ENCODE data around the gene IL22RA1.

The IL22RA1 gene

GRCh38 chr1:24108334-24109165 is 34.4 kb downstream of the IL22RA1 start:
- no peak overlapping the region for H3K4me3 ChIP-seq (ENCODE audit: low read depth, low read length)
- TF ChIP-seq CTCF (IDR thresholded peaks at IDR 0.05; ENCODE audit: low read depth, low read length), result no peak

DNA sequence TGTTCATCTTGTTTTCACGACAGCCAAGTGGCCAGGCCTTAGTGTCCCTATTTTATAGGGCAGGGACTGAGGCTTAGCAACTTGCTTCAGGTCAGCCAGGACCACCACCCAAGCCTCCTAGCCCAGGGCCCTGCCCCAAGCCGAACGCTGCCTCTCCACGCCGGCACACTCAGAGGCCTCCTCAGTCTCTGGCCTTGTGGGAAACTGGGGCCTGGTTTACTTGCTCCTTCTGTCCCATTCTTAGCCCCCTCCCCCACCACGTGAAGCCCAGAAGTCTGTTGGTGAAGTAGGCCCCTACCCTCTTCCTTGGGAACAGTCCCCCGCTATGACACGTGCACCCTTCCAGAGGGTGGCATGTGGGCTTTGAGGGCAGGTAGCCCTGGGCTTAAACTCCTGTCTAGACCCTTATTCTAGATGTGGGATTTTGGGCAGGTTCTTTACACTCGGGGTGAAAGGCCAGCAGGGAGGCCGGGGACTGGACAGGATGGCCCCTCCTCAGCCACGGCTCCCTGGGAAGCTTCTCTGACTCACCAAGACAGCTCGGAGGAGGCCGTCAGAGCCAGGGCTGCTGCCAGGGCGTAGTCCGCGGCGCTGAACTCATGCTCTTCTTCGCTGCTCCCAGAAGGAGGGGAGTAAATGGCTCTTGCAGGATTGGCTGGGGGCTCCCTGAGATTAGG is 35.3 kb downstream of the IL22RA1 start:
- TF ChIP-seq CTCF (IDR thresholded peaks at IDR 0.05; ENCODE audit: low read depth, low read length), result no peak
- no peak overlapping the region for H3K4me3 ChIP-seq (ENCODE audit: low read depth, low read length)

- no peak overlapping the region for H3K4me3 ChIP-seq (ENCODE audit: low read depth, low read length)
- no peak for TF ChIP-seq CTCF (IDR thresholded peaks at IDR 0.05; ENCODE audit: low read depth, low read length)
Measured at GRCh38 chr1:24105368-24106160, 37.4 kb downstream of the IL22RA1 start.

DNA sequence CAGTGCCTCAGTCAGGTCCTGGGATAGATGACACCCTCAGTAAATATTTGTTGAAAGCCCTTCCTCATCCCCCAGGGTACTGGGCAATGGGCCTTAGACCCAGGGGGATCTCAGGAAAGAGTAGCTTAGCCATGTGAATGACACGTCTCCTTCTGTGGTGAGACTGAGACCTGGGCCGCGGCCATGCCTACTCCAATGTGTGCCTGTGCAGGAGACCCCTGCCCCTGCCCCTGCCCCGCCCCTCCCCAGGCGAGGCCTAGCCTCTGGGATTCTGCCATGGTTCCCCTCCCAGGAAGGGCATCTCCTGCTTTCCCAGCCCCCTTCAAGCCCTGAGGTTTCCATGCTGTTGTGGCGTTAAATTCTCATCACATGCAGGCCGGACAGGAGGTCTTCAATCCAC is 38.1 kb downstream of the IL22RA1 start:
- no peak for TF ChIP-seq CTCF (IDR thresholded peaks at IDR 0.05; ENCODE audit: low read depth, low read length)
- H3K4me3 ChIP-seq (ENCODE audit: low read depth, low read length), result no peak overlapping the region

DNA sequence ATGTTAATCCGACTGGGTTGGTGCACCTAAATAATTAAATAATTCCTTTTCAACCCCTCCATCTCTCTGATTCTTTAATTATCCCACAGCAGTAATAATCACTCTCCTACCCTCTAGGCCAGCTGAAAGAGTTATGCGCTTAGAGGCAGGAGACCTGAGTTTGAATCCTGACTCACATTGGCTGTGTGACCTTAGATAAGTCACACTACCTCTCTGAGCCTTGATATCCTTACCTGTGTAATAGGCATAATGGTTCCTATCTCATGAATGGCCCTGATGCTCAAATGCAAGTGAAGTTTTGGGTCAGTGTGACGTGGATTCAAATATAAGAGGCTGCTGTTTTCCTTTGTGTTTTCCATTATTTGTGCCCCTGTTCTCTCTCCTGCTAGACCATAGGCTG is 39.1 kb downstream of the IL22RA1 start:
- H3K4me3 ChIP-seq (ENCODE audit: low read depth, low read length), result no peak overlapping the region
- TF ChIP-seq CTCF (IDR thresholded peaks at IDR 0.05; ENCODE audit: low read depth, low read length), result no peak

DNA sequence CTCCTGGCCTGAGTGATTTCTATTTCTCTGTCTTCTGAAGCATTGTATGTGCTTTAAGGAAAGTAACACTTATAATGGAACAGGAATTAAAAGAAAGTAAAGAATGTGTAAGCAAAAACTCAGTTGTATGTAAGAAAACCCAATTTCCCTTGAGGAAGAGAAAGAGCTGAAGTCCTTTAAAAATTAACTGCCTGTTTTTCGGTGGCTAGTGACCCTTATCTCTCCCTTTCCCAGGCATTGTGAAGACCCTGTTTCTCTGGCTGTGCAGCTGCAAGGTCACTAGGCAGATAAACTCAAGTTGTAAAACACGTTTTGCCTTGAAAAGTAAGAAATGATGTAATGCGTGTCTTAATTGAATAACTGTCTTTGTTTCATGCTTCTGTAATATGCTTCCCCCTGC is 39.5 kb downstream of the IL22RA1 start:
- no peak for TF ChIP-seq CTCF (IDR thresholded peaks at IDR 0.05; ENCODE audit: low read depth, low read length)
- H3K4me3 ChIP-seq (ENCODE audit: low read depth, low read length), result no peak overlapping the region
